Measurements from ENCODE around the gene CACNA1F.

CACNA1F gene

DNA sequence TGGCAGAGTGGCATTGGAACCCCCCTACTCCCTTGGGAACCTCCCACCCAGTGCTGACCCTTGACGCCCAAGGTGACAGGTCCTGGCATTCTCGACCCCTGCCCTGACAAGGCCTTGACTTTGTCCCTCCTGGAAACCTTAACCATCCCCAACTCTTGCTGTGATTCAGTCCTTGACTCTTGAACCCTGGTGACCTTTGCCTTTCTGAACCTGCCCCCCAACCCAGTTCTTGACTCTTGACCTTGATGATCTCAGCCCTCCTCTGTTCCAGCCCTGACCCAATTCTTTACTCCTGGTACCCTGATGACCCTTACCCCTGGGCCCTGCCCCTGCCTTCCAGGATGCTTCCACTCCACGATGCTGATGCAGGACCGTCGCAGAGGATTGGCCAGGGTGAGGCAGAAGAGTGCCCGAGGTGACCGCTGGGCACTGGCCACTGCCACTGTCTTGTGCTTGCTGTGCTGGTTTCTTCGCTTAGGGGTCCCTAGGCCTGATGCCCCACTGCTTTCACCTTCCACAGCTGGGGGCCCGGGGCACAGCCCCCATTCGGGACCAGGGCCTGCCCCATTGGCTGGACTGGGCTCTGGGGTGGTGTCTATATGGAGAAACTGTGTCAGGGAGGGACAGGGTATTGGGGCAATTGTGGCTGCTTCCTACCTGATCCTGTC is 1.7 kb downstream of the CACNA1F start:
- in situ Hi-C loops (cut with MboI; ENCODE audit: low sequenced_read_pairs), result no loop called here

DNA sequence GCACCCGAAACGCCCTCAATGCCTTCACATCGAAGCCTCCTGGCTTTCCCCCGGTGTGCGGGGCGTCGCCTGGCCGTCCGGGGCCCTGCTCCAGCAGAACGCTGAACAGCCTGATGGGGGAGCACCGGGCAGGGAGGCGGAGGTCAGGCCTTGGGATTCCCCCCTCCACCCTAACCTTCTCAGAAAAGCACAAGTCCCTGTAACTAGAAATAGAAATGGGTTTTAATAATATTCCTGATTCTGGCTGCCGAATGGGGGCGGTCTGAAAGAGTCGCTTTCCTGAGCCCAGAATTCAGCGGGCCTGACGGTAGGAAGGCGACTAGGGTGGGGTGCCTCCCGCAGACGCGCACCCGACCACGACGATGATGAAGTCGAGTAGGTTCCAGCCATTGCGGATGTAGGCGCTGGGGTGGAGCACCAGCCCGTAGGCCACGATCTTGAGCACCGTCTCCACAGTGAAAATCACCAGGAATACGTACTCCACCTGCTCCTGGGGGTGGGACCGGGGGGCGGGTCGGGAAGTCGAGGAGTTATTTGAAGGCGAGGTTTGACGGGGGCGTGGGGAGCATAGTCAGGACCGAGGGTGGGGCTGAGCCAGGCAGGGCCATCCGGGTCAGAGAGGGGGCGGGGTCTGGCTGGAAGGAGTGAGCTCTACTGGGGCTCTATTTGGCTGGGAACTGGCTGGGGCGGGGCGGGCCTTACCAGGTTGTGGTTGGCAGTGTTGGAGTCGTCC is 2.5 kb downstream of the CACNA1F start:
- in situ Hi-C loops (cut with MboI; ENCODE audit: low sequenced_read_pairs), result no loop called here

DNA sequence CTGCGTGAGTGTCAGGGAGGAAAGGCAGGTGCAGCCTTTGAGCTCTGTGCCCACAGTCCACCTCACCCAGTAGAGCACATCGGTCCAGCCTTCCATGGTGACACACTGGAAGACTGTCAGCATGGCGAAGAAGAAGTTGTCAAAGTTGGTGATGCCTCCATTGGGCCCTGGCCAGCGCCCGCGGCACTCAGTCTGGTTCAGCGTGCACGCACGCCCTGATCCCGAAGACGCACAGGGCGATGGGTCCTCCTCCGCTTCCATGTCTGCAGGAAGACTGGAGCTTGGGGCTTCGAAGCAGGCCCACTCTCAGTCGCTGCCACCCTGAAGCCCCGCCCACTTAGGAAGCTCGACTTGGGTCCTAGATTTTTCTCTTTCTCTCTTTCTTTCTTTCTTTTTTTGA is 5.0 kb downstream of the CACNA1F start:
- in situ Hi-C loops (cut with MboI; ENCODE audit: low sequenced_read_pairs), result no loop called here

DNA sequence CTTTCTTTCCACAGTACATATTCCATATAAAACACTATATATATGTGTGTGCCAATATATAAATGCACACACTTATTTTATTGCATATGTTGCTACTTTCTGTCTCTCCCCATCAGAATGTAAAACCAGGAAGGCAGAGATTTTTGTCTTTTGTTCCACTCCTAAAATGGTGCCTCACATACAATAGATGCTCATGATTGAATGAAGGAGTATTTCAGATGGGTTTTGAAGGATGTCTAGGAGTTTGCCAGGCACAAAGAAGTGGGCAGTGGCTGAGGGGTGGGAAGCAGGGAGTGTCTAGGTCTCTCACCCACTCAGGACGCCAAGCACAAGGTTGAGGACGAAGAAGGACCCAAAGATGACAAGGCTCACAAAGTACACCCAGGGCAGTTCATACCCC is 5.4 kb downstream of the CACNA1F start:
- in situ Hi-C loops (cut with MboI; ENCODE audit: low sequenced_read_pairs), result no loop called here

DNA sequence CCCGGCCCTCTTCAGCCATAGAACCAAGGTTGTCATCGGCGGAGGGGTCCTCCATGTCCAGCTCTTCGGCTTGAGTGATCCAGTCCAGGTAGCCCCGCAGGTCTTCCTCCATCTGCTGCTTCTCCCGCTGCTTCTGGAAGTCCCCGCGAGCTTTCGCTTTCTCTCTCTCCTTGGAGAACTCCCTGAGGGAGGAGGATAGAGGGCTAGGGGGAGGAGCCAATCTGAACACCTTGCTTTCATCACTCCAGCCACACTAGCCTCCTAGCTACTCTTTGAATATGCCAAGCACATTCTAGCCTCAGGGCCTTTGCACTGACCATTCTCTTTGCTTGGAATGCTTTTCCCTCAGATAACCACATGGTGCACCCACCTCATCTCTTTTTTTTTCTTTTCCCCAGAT is 6.2 kb downstream of the CACNA1F start:
- in situ Hi-C loops (cut with MboI; ENCODE audit: low sequenced_read_pairs), result no loop called here

- in situ Hi-C loops (cut with MboI; ENCODE audit: low sequenced_read_pairs), result no loop called here
Measured at GRCh38 chrX:49225858-49226257, 7.3 kb downstream of the CACNA1F start.

- in situ Hi-C loops (cut with MboI; ENCODE audit: low sequenced_read_pairs), result no loop called here
Measured at GRCh38 chrX:49221868-49222267, 11.3 kb downstream of the CACNA1F start.

DNA sequence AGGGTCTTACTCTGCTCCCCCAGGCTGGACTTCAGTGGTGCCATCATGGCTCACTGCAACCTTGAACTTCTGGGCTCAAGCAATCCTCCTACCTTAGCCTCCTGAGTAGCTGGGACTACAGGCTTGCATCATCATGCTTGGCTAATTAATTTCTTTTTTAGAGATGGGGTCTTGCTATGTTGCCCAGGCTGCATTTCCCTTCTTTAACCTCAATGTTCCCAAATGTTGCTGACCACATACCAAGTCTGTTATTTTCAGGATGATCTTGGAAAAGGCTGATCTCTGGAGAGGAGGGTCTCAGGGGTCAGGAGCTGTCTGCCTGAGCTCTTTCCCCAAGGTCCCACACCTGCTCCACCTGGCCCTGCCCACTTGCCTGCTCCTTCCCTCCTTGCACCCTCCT is 13.0 kb downstream of the CACNA1F start:
- in situ Hi-C loops (cut with MboI; ENCODE audit: low sequenced_read_pairs), result no loop called here

GRCh38 chrX:49214996-49215526 is 18.1 kb downstream of the CACNA1F start:
- in situ Hi-C loops (cut with MboI; ENCODE audit: low sequenced_read_pairs), result no loop called here

DNA sequence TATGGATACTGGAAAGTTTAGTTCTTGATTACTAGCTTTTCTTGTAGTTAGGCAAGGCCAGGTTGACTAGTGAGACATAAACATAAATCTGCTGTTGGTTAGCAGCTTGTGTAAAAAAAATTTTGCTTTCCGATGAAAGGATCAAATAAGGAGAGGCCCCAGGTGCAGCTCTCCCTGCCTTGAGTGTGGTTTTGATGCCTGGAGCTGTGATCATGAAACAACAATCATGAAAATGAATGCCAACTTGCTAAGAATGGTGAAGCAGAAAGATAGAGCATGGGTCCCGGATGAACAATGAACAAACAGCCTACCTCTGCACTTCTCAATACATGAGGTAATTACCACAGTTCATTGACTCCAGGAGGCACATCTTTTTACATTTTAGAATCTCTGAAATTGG is 18.7 kb downstream of the CACNA1F start:
- in situ Hi-C loops (cut with MboI; ENCODE audit: low sequenced_read_pairs), result no loop called here

- in situ Hi-C loops (cut with MboI; ENCODE audit: low sequenced_read_pairs), result no loop called here
Measured at GRCh38 chrX:49212861-49213260, 20.3 kb downstream of the CACNA1F start.

DNA sequence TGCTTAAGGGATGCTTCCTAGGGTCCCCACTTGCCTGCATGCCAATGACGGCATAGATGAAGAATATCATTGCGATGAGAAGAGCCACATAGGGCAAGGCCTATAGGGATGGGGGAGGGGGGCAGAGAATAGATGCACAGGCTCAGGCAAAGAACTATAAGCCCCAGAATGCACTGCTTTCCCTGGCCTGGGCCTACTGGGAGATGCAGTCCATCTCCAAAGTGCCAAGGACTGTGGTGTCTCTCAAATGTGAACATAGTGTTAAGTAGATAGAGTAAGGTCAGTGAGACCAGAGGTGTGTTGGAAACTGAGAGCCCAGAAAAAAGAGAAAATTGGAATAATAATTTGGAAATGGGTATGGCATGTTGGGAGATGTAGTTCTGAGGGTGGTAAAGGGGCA is 20.9 kb downstream of the CACNA1F start:
- in situ Hi-C loops (cut with MboI; ENCODE audit: low sequenced_read_pairs), result no loop called here

DNA sequence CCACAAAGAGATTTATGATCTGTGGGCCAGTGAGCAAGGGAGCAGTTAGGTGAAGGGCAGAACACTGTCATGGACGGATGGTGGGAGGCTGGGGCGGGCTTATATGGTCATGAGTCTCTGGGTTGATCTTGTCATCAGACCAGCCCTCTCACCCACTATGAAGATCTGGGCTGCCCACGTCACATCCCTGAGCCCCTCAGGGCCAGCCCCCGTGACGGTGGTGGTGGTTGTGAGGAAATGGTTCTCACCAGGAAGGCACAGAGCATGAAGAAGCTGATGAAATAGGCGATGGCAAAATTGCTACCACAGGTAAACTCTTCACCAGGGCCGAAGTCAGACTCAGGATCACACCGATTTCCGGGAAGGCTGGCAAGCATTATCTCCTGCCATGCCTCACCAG is 22.1 kb downstream of the CACNA1F start:
- in situ Hi-C loops (cut with MboI; ENCODE audit: low sequenced_read_pairs), result no loop called here

DNA sequence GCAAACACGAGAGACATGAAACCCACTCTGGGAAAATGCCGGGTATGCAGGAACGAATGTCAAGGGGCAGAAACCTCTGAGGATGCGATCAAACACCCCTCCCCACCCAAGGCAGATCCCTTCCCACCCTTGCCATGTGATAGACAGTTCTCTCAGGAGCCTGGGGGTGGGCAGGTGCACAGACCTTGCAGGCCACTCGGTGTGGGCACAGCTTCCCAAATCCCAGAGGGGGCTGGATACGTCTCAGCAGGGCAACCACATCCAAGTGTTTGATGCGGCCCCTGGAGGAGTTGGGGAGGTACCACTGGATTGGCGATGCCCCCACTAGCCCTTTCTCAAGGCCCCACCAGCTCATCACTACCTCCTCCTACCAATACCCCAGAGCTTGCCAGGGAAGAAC is 22.7 kb downstream of the CACNA1F start:
- in situ Hi-C loops (cut with MboI; ENCODE audit: low sequenced_read_pairs), result no loop called here

DNA sequence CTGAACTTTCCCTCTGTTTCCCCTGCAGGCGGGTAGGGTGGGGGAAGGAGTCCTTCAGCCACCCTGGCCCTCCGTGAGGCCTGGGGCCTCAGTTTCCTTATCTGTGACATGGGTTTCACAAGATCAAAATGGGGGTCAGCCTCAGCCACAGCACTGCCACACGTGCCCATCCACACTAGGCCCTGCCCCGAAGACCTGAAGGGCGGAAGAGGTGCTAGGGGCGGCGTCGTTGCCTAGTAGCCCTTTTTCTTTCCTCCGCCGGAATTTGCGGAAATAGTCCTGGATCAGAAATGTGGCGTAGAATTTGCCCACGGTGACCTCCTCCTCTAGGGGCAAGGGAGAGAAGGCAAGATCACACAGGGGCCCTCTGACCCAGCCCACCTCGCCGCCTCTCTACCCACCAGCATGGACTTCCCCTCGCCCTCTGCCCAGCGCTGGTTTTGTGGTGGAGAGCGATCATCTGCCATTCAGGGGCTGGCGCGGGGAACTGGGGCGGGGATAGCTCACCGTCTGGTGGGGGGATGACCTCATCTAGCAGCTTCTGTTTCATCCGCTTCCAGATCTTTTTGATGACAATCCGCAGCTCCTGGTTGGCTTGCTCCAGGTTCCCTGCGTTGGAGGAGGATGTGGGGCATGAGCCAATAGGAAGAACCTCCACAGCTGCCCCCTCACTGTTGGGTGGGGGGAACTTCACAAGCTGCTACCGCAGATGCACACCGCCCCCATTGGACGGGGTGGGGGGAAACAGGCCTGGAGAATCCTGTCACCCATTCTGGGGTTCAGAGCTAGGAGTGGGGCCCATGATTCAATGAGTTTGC is 23.5 kb downstream of the CACNA1F start:
- in situ Hi-C loops (cut with MboI; ENCODE audit: low sequenced_read_pairs), result no loop called here

GRCh38 chrX:49208399-49208798 is 24.7 kb downstream of the CACNA1F start:
- in situ Hi-C loops (cut with MboI; ENCODE audit: low sequenced_read_pairs), result no loop called here

DNA sequence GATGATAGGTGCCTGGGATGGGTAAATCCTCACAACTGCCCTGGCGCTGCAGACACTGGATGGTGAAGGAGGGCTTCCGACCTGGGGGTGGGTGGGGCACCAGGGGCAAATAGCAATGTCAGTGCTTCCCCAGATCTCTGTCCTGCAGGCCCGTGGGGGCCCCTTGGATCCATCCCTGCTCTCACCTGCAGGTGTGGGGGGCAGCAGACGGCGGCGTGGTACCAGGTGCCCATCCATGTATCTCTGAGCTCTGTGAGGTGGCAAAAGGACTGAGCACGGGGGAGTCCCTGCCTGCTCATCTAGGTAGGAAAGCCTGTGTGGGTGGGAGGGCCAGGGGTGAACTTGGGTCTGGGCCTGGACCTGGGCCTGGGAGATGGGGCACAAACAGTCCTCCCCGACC is 26.6 kb downstream of the CACNA1F start:
- in situ Hi-C loops (cut with MboI; ENCODE audit: low sequenced_read_pairs), result no loop called here

DNA sequence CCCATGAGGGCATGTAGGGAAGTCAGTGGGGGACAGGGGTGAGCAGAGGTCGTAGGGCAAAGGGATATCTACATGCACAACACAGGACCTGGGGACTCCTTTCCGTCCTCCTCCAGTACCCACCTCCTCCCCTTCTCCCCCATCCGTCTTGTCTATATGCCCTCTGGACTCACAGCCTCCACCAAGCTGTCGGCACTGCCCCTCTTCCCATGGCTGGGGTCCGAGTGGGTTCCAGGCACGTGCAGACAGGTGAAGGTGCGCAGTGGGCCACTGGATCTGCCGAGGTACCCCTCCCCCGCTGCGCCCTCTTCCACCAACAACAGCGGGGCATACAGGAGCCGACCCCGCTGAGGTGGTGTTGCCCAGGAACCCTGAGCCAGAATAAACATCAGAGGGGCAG is 27.7 kb downstream of the CACNA1F start:
- in situ Hi-C loops (cut with MboI; ENCODE audit: low sequenced_read_pairs), result no loop called here

- in situ Hi-C loops (cut with MboI; ENCODE audit: low sequenced_read_pairs), result no loop called here
Measured at GRCh38 chrX:49204709-49205108, 28.4 kb downstream of the CACNA1F start.

- in situ Hi-C loops (cut with MboI; ENCODE audit: low sequenced_read_pairs), result no loop called here
Measured at GRCh38 chrX:49204017-49204416, 29.1 kb downstream of the CACNA1F start.

GRCh38 chrX:49203536-49203935 is 29.6 kb downstream of the CACNA1F start:
- in situ Hi-C loops (cut with MboI; ENCODE audit: low sequenced_read_pairs), result no loop called here

GRCh38 chrX:49202022-49202421 is 31.1 kb downstream of the CACNA1F start:
- in situ Hi-C loops (cut with MboI; ENCODE audit: low sequenced_read_pairs), result no loop called here
